PC-9 (cell line): ENCODE data around the gene PTPRA.

Experiments used
- EZH2 ChIP-seq: fragments of 200-600 bp; sonication (generic); IDR thresholded peaks from 2 replicates; pipeline ENCODE4 v1.8.0; 2017; ENCODE audit warnings: antibody characterized with exemption, low read depth
- TF ChIP-seq, protein P1 (sequence below): fragments of 200-600 bp; sonication (generic); conservative IDR thresholded peaks from 2 replicates; pipeline ENCODE4 v1.6.1; 2017; ENCODE audit warnings: mixed run types, antibody characterized with exemption, mild to moderate bottlenecking, moderate library complexity

DNA sequence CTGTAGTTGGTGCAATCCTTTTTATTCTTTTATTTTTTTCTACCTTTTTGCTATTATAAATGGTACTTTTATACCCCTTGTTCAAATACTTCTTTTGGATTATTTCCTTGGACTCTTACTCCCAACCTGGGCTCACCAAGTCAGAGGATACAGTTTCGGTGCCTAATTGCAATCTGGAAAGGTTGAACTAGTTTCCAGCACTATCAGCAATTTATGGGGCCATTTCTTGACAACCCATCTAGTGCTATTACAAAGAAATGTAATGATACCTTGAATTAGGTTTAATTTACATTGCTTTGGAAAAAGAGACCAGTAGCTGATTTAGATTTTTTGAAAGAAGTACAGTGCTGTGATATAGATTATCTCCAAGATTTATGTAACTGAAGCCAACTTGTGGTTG lies 5.2 kb downstream of the PTPRA start:
- TF ChIP-seq, protein P1, sequence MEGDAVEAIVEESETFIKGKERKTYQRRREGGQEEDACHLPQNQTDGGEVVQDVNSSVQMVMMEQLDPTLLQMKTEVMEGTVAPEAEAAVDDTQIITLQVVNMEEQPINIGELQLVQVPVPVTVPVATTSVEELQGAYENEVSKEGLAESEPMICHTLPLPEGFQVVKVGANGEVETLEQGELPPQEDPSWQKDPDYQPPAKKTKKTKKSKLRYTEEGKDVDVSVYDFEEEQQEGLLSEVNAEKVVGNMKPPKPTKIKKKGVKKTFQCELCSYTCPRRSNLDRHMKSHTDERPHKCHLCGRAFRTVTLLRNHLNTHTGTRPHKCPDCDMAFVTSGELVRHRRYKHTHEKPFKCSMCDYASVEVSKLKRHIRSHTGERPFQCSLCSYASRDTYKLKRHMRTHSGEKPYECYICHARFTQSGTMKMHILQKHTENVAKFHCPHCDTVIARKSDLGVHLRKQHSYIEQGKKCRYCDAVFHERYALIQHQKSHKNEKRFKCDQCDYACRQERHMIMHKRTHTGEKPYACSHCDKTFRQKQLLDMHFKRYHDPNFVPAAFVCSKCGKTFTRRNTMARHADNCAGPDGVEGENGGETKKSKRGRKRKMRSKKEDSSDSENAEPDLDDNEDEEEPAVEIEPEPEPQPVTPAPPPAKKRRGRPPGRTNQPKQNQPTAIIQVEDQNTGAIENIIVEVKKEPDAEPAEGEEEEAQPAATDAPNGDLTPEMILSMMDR, result no peak
- TF ChIP-seq EZH2, result no peak
